ENCODE measurements around the gene CCL25.

DNA sequence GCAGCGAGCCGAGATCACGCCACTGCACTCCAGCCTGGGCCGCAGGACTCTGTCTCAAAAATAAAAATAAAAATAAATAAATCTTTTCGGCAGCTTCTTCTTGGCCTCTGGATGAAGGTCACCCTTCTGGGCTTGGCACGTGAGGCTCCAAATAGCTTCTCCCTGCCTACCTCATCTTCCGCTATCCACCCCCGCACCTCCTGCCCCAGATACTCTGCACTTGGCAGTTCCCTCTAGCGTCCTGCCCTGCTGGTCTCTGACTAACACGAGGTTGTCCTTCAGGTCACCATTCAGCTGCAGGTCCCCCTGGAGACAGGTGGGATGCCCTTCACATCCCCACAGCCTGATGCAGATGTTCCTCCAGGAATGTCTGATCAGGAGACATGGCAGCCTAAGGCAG is 8.5 kb upstream of the CCL25 start:
- TF ChIP-seq YY1 (IDR thresholded peaks at IDR 0.05; ENCODE audit: insufficient read depth, insufficient read length) (no peak), SUZ12 (IDR thresholded peaks at IDR 0.05; ENCODE audit: extremely low read depth, insufficient read depth, insufficient read length) (no peak), ZNF274 (IDR thresholded peaks at IDR 0.05; ENCODE audit: low read depth, low read length) (no peak)

All from NT2/D1 (cell line).